HG03060 (cell line): Measurements from ENCODE around the gene LAMB2.

ENCODE experiments used
- ATAC-seq: cut with Tn5 transposase; IDR thresholded peaks from one replicate; pipeline ENCODE4 v1.9.1; 2021; ENCODE audit warnings: low read depth, moderate number of reproducible peaks; ENCODE audit not compliant: unreplicated experiment

Gene LAMB2

DNA sequence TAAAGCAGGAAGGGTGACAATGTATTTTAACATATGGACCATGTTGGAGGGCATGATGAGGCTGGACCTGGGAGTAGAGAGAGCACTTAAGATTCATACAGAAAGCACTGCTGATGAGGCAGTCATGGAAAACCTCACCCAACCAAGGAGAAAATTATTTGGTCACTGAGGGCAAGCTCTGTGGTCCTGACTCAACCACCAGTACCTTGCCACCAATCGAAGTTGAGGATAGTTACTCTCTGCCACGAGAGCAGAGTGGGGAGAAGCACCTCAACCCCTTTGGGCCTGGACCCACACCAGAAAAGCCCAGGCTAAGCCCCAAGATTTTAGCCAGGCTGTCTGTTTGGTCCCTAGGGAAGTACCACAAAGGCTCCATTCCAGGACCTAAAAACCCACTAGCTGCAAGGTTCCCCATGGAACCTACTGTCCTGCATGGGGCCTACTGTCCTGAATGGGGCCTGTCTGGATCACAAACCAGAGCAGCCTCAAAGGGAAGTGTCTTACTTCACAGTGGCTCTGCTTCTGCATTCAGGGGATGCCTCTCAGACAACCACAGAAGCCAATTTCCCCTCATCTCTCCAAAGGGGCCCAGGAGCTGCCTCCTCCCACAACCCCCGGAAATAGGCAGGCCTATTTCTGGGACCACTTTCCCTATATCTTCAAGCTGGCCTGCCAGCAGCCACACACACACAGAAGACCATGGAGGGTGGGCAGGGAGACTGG is 29.1 kb upstream of the LAMB2 start:
- ATAC-seq, result no peak

DNA sequence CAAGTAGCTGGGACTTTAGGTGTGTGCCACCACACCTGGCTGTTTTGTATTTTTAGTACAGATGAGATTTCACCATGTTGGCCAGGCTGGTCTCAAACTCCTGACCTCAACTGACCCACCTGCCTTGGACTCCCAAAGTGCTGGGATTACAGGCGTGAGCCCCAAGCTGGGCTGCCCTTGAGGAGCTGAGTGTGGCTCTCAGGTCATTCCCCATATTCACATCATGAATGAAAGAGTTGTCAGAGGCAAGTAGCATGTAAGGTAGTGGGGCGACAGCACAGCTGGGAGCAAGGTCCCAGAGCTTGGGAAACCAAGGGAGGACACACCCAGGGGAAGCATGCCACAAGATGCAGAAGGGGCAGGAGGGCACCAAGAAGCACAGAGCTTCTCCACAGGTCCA is 28.3 kb upstream of the LAMB2 start:
- ATAC-seq, result no peak

DNA sequence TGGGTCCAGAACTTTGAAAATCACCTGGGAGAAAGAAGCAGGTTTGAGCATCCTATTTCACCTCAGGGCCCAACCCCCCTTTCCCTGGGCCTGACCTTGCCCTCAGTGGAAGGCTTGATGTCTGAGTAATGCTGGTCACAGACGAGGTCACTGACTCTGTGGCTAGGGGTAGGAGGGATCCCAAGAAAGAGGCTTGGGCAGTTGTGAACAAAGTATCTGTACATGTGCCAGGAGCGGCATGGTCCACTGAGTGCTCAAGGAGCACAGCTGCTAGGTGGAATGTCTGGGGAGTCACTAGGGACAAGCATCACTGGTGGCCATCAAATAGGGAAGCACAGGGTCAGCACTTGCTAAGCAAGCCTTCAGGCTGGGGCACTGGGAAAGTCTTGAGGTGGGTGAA is 25.9 kb upstream of the LAMB2 start:
- no peak for ATAC-seq

DNA sequence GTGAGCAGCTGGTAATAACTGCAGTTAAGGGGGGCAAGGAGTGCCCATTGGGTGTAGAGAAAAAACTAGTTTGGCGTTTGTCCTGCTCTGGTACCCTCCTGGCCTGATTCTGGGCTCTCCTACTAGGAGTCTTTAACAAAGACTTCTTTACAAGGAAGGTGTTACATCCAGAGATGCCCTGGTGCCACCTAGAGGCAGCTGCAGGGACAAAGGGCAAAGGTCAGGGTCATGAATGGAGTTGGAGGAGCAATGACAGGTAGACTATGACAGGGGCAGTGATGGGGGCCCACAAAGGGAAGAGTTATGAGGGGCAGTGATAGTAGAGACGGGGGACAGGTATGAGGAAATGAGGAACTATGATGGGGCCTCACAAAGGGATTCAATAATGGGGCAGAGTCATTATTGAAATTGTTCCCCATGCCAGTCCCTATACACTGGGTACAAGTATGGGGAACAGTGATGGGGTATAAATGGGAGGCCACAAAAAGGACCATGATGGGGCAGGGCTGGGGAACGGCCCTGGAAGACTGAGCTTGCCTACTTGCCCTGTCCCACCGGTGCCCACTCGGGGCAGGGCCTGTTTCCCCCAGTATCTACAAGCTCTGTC is 25.4 kb upstream of the LAMB2 start:
- ATAC-seq, result no peak

DNA sequence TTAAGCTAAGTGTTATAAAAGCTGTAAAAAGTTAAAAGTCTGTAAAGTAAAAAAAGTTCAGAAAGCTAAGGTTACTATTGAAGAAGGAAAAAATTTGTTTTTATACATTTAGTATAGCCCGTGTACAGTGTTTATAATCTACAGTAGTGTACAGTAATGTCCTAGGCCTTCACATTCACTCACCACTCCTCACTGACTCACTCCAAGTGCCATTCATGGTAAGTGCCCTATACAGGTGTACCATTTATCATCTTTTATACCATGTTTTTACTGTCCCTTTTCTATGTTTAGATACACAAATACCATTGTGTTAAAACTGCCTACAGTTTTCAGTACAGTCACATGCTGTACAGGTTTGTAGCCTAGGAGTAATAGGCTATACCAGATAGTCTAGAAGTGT is 24.4 kb upstream of the LAMB2 start:
- no peak for ATAC-seq

DNA sequence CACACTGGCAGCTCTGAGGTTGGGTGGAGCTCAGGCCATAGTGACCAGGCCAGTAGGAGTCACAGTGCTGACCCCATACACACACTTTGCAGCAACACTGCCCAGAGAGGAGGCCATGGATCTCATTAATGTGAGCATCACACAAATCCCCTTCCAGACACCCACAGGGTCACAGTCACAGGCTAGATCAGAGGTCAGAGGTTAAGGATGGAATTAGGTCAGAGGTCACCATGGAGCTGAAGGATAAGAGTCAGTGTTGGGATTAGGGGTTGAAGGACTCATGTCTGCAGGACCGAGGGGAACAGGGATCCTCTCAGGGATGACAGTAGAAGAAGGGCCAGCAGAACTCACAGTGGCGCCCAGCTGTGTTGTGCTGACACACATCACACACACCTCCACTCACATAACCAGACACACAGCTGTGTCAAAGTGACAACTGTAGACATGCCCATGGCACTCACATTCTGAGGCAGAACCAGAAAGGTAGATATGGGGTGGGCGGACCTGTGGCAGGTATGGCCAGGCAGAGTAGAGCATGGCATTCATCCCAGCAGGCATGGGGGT is 20.6 kb upstream of the LAMB2 start:
- ATAC-seq, result no peak

DNA sequence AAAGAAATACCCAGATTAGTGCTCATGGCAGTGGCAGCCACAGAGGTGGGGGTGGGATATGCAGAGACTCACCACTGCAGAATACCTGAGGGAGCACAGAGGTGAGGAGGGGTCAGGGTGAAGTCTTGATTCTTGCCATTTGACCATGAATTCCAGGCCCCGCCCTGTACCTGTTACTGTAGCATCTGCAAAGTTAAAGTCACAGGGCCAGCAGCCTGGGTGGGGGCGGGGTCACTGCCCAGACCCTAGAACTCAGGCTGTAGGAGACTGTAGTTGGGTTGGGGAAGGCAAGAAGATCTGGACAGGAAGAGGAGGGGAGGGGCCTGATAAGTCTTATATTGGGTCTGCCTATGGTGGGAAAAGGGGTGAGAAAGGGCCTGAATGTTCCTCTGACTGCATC is 18.8 kb upstream of the LAMB2 start:
- no peak for ATAC-seq

DNA sequence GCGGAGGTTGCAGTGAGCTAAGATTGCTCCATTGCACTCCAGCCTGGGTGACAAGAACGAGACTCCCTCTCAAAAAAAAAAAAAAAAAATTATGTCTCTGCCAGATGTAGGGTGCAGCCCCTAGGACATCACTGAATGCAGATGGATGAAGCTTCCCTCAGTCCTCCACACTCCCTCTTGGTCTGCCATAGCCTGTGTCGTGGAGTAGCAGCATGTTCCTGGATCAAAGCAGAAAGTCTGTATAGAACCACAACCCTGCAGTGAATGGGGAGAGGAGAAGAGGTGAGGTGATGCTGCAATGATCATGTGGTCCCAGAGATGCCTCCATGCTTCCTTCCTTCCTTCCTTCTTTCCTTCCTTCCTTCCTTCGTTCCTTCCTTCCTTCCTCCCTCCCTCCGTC is 15.3 kb upstream of the LAMB2 start:
- no peak for ATAC-seq

DNA sequence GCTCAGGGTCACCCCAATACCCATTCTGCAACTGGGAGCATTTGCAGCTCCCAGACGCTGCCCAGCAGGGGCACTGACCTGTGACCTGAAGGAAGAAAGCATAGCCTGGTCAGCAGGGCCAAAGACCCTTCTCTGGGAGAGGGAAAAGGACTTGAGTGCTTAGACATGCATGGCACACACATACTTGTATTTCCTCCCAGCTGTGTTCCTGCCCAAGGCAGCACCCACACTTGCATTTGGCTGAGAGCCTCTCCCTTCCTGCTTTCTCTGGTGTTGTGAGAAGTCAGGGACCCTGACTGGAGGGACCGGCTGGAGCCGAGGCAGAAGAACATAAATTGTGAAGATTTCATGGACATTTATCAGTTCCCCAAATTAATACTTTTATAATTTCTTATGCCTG is 7.2 kb upstream of the LAMB2 start:
- no peak for ATAC-seq

DNA sequence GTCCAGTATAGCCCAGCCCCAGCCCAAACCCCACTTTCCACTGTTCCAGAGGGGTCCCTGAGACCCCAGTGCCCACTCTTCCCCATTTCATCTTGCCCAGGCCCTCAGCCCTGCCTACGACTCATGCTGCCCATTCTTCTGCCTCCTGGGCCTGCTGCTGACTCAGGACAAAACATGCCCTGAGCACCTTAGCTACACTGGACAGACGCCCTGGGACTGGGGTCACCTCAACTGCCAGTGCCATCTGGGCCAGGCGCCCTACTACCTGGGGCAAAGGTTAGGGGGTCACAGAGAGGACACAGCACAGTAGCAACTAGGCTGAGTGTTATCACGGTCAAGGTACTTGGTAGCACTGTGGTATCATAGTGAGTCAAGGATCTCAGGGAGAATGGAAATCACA is 2.6 kb upstream of the LAMB2 start:
- no peak for ATAC-seq

DNA sequence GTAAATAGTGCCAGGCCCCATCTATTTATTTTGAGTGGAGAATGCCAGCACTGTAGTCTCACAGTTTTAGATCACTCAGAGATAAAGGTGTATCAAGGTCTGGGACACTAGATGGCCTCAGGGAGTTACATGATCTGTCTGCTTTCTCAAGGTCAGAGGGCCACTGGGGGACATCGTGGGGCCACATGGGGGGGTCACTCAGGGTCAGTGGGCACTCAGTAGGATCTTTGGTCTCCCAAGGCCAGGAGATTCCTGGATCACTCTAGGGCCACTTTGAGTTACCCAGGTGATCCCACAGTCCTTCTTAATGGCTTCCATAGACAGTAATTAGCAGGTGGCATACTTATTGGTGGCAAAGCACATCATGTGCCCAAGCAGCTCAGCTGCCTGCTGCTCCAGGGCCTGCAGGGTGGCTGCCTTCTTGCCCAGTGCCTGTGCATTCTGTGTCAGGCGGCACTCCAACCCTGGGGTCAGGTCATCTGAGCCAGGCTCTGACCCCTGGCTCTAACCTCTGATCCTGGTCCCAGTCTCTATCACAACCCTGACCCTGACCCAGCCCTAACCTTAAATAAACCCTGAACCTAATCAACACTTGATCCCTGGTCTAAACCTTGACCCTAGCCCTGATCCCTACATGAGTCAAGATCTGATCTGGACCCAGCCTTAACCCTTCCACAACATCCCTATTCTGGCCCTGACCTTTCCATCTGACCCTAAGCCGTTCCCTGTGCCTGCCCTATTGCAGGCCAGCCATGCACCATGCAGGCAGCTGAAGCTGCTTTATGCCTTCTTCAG is 1.8 kb upstream of the LAMB2 start:
- ATAC-seq, result no peak

DNA sequence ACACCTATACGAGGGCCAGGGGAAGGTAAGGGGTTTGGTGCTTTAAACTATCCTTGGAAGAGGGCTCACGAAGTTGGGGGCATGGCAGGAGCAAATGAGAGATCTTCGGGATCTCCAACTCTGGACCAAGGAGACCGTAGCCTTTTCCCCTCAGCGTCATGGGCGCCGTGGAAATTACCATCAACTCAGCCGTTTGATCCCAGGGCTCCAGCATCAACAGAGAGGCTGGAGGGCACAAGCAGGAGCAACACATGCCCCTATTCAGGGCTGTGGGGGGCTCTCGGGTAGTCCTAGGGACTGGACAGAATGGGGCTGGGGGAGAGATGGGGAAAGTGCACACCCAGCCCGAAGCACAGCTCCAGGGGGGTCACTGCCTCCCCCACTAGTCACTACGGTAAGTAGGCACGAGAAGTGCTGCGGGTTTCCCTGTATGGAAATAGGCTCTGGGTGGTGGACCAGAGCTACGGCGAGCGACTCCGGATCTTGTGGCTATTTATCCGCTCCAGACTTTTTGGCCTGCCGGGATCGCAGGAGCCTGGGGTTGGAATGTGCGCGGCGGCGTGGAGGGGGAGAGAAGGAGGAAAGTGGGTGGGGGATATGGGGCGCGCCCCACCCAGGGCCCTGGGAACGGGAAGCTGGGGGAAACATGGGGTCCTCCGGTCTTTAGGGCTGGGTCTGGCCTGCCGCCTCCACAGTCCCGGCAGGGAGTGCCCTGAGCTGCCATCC is 539 bp upstream of the LAMB2 start:
- no peak for ATAC-seq

DNA sequence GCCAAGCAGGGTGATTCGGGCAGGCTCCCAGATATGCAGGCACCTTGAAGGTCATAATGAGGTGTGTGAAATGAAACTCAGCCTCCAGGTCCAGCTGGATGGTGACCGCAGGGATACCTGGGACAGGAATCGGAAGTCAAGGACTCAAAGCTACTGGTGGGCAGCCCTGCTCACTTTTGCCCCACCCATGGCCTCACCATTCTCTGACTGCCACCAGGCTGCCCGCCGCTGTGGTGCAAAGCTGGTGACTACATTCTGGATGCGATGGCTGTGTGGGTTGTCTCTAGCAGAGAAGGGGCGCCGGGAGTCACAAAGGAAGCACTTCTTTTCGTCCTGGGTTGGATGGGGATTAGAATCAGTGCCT is 795 bp downstream of the LAMB2 start:
- no peak for ATAC-seq

DNA sequence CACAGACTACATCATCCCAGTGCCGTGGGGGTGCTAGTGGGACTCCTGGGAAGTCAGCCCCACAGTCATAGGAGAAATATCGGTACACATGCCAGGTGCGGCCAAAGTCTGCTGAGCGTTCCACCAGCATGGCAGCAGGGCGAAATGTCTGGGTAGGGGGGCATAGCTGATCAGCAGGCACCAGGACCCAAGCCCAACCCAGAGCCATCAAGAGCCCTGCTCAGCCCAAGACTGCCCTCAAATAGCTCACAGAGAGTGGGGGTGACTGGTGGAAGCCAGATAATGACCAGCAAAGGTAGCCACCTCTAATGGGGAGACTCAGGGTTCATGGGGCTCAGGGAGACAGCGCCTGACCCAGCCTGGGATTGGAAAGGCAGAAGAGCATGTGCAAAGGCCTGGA is 1.3 kb downstream of the LAMB2 start:
- no peak for ATAC-seq

DNA sequence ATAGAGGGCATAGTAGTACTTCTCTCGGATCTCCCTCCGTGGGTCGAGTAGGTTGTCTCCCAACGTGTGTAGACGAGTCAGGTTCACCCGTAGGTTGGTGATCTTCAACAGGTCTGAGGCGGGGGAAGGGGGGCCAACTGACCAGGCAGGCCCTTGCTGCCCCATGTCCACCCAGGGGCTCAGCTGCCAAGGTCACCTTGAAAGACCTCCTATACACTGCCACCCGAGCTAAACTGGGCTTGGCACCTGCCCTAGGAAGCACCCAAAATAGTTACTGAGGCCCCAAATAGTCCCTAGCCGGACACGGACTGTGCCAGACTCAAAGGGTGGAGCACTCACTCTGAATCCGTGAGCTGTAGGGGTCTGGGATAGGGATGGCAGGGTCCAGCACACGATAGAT is 1.8 kb downstream of the LAMB2 start:
- ATAC-seq, result no peak

DNA sequence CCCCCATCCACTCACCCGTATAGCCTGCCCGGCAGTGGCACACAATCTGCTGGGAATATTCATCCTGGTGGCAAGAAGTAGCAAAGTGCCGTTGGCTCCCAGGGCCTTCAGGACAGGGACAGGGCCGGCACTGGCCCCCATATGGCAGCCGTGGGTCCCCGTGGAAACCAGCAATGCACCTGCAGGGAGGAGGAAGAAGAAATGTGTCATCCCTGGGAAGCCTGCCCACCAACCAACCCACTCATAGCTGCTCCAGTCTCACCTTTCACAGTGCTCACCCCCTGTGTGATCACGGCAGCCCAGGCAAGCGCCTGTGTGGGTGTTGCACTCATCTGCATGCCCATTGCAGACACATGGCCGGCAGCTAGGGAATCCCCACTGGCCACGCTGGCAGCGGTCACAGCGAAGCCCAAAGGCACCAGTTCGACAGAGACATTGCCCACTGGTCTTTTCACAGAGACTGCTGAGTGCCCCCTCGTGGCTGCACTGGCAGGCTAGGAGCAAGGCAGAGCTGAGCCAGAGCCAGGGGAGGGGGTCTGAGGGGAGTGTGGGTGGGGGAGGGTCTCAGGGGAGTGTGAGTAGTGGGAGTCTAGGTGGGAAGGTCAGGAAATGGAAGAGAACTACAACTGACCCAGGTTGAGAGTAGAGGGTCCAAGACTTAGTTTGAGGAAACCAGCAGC is 7.7 kb downstream of the LAMB2 start:
- no peak for ATAC-seq

DNA sequence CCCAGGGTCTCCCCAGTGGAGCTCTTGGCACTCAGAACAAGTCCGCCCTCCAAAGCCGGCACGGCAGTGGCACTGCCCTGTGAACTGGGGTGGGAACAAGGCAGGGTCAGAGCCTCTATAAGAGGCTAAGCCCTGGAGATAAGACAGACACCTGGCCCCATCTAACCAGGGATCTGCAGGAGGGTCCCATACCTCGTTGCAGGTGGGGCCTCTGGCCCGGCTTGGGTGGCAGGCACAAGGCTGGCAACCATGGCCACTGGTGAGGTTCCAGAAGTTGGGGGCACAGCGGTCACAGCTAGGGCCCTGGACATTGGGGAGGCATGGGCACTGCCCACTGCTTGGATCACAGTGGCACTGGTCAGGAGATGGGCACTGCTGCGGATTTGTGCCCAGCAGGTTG is 8.6 kb downstream of the LAMB2 start:
- ATAC-seq, result no peak

DNA sequence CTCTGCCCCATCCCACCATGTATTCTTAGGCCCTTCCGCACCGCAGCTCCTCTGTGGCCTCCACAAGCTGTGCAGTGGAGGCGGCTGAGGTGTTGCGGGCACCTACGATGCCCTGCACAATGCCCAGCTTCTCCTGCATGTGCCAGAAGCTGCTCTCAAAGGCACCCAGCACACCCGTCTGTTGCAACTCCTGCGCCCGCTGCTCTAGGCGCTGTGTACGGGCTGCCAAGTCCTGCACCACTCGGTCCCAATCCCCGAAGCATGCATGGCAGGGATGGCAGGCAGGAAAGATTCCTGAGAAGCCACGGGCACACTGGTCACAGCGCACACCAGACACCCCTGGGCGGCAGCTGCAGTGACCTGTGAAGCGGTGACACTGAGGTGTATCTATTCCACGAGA is 9.2 kb downstream of the LAMB2 start:
- no peak for ATAC-seq

DNA sequence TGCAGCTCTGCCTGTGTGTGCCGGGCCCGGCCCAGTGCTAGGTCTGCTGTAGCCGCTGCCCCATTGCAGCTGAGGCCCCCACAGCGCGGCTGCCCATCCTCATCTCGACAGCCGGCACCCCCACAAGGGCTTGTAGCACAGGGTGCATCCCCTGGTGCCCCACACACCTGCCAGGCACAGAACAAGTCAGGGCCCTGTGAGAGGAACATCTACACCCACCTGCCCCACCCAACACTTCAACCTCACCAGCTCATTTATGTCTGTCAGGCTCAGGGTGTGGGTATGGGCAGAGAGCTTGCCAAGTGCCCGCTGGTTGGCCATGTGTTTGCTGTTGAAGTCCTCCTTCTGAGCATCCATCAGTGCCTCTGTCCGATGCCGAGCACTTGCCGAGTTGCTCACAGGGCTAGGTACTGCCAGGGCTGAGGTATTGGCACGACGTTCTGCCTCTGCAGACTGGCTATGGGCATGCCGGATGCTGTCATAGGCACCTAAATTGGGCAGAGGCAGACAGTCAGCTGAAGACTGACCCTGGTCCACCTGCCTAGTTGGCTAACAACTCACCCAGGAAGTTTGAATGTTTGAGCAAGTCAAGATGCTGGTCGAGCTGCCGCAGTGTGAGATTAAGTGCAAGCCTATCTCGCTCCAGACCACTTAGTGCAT is 9.8 kb downstream of the LAMB2 start:
- ATAC-seq, result no peak

DNA sequence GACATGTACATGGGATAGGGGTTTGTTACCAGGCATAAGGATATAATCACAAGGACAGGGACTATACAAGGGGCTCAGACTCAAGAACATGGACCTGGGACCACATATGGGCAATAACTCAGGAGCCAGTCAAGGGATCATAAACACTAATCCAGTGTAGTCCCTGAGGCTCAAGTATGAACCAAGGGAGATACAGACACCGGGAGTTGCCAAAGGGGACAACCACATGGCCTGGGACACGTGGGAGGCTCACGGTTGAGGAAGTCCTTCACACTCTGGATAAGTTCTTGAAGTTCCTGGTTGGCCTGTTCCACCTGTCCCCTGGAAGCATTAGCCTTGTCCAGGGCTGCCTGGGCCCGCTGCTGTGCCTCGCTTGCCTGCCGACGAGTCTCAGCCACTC is 10.4 kb downstream of the LAMB2 start:
- ATAC-seq, result no peak
